ENCODE results near the gene ARL3. TPM values are rescaled to one million over a fixed set of nuclear protein-coding genes. Genes with fewer than 3 reads are reported as not detected.
"Not testable (repeated sequence)": the region's sequence is repeated elsewhere in the genome, so short reads cannot be mapped to it uniquely, and the experiment has no call there.

The ARL3 gene, protein sequence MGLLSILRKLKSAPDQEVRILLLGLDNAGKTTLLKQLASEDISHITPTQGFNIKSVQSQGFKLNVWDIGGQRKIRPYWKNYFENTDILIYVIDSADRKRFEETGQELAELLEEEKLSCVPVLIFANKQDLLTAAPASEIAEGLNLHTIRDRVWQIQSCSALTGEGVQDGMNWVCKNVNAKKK
- polyA plus RNA-seq (ENCODE audit: insufficient read length) = 12.5 TPM

DNA sequence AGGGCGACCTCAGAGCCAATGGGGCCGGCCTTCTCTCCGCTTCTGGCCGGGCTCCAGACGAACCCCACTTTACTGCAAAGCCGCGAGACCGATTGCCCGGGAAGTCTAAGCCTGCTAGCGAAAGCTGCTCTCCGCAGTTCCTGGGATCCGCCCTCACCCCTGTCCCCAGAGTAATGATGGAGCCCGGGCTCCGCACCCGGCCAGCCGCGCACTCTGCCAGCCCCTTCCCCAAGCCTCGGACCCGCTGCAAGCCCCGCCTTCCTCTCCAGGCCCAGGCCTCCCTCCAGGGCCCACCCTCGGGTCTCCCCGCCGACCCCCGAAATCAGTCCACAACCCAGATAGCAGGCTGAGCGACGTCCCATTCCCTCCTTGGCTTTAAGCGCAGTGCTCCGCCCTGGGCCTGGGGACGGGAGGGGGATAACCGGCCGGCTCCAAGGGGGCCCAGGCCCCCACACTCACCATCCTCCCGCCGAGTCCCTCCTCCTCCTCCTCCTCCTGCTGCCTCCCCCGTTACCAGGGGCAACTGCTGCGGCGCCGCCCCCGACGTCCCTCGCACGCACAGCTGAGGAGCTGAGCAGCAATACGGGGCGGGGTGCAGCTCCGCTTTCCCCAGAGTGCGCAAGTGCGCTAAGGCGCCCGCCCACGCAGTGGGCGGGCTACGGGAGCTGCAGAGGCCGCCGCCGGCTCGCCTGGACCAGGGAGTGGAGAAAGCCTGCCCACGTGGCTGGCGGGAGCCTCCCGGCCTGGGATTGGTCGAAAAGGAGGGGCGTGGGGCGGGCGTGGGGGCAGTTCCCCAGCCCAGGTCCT lies at the start of gene ARL3:
Gene ARL3 (minus strand): TSS at position 584 of the 807 bp plus-strand sequence. CDS start 122 bp downstream, at position 462.
- DNase-seq = peak; percentile 99

DNA sequence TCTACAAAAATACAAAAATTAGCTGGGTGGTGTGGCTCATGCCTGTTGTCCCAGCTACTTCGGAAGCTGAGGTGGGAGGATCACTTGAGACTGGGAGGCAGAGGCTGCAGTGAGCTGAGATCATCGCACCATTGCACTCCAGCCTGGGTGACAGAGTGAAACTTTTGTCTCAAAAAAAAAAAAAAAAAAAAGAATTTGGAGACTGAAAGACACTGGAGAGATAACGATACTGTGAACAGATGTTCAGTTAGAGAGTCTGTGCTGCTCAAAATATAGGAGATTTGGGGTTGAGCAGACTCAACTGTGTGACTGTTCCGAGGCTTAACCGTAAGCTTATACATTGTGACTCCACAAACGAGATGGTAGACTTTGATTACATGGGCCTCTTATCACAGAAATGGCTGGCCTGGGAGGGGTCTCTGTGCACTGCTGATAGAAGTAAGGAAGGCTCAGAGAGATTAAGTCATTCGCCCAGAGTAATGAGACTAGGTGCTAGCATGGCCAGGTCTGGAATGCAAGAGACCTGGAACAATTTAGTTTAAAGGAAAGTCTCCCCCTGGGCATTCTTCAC lies 48.9 kb upstream of the ARL3 start:
- DNase-seq = no peak

DNA sequence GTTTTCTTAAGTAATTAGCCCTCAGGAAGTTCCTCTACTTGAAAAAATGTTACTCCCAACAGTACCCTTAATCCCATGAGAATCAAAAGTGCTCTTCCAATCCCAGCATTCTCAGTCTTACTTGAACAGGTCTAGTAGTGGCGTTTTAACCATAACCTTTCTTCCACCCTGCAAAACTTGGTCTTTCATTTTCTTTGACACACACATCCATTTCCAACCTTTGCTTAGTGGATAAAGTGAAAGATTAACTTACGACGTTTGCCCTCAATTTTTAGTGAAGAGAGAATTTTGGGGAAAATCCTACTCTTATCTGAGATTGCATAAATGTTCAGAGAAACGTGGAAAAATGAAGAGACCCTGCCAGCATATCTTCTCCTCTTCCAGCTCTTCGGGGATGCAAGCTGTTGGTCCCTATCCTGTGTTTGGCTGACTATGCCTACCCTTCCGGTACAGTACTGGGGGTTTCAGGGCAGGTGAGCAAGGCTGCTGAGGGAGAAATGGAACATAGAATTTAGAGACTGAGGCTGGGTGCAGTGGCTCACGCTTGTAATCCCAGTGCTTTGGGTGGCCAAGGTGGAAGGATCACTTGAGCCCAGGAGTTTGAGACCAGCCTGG lies 48.3 kb upstream of the ARL3 start:
- DNase-seq = no peak

DNA sequence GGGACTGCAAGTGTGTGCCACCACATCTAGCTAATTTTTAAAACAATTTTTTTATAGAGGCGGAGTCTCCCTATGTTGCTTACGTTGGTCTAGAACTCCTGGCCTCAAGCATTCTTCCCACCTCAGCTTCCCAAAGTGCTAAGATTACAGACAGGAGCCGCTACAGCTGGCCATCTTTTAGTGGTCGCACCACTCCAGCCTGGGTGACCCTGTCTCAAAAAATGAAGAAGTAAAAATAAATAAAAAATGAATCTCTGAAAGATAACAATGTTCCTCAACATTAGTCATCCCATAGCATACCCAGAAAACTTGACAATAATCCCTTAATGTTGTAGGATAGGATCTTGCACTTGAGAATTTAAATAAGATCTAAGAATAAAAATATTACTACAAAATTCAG lies 47.8 kb upstream of the ARL3 start:
- DNase-seq = no peak

DNA sequence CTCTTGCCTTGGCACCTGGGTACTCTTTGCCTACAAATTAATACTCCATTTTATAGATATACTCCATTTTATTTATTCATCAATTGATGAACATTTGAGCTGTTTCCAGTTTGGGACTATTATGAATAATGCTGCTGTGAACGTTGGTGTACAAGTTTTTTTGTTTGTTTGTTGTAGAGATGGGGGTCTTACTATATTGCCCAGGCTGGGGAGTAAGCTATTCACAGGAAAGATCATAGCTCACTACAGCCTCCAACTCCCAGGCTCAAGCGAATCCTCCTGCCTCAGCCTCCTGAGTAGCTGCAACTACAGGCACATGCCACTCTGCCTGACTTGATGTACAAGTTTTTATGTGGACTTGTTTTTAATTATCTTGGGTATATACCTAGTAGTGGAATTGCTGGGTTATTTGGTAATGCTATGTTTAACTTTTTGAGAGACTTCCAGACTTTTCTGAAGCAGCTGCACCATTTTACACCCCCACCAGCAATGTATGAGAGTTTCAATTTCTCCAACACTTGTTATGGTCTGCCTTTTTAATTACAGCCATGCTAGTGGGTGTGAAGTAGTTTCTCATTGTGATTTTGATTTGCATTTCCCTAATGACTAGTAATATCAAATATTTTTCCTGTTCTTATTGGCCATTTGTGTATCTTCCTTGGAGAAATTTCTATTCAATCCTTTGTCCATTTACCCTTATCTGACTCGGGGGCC lies 45.5 kb upstream of the ARL3 start:
- DNase-seq = no peak

DNA sequence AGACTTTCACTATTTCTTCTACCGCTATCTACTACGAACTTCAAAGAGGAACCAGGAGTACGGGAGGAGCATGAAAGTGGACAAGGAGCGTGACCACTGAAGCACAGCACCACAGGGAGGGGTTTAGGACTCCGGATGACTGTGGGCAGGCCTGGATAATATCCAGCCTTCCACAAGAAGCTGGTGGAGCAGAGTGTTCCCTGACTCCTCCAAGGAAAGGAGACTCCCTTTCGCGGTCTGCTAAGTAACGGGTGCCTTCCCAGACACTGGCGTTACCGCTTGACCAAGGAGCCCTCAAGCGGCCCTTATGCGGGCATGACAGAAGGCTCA lies 44.7 kb upstream of the ARL3 start:
- DNase-seq = not testable (repeated sequence)

DNA sequence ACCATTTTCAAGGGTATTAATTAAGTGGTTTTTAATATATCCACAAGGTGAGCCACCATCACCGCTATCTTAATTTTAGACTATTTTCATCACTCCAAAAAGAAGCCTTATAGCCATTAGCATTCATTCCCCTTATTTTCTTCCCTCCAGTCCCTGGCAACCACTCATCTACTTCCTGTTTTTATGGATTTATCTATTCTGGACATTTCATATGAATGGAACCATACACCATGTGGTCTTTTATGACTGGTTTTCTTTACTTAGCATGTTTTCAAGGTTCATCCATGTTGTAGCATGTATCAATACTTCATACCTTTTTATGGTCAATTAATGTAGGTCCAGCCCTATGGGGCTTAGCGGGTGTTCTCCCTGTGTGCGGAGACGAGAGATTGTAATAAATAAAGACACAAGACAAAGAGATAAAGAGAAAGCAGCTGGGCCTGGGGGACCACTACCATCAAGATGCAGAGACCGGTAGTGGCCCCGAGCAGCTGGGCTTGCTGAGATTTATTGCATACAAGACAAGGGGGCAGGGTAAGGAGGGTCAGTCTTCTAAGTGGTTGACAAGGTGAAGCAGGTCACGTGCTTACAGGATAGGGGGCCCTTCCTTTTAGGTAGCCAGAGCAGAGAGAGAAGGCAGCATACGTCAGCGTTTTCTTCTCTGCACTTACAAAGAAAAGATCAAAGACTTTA lies 44.2 kb upstream of the ARL3 start:
- DNase-seq = no peak

DNA sequence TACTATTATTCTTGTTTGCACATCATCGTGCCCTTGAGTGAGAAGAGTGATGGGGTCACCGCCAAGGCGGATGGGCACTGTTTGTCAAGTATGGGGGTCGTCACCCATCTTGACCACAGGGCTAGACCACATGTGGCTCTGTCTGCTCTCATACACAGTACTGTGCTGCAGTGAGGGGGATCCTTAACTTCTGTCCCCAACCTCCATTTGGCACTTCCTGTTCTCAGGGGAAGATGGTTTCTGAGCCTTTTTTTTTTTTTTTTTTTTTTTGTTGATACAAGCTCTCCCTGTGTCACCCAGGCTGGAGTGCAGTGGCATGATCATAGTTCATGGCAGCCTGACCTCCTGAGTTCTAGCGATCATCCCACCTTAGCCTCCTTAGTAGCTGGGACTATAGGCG lies 43.1 kb upstream of the ARL3 start:
- DNase-seq = no peak

DNA sequence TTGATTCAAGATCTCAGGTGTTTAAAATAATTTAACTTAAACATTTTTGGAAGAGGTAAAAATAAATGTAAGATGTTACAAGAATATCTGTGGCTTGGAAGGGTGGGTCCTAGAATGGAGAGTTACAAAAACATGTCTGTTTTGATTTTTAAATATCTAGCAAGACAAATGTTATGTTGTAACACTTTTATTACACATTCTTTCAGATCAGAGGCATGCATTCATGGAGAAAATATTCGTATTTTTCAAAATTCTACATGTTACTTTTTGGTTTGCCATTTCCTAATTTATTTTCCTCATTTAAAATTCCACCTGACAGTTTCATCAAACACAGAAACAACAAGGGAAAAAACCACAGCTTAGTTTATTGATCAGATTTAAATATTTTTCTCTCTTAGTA lies 39.5 kb upstream of the ARL3 start:
- no peak for DNase-seq

DNA sequence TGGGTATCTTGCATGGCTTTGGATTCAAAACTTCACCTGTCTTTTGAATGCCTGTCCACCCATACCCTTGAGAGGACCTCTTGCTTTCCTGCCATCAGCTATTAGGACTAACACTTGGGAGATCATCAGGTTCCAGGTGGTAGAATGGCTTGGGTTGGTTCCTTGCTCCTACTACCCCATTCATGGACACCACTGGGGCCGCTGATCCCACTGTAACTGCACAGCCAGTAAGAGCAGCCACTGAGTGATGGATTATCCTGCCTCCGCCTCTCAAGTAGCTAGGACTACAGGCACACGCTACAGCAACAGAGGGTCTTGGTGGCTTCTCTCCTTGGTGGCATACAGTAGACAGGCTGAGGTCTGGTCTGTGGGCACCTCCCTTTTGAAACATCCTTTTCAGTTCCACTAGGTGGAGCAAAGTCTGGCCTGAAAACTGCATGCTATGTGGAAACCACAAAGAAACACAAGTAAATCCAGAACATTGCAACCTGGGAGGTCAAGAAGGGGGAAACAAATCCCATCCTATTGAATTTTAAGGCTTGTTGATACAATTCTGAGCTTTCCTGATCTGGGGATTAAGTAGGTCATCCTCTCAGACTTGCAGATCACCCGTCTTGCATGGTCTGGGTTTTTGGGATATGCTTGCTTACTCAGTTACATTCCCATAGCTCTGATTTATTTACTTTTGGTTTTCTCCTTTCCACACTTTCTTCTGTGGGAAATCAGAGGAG lies 38.9 kb upstream of the ARL3 start:
- peak; percentile 56 for DNase-seq

DNA sequence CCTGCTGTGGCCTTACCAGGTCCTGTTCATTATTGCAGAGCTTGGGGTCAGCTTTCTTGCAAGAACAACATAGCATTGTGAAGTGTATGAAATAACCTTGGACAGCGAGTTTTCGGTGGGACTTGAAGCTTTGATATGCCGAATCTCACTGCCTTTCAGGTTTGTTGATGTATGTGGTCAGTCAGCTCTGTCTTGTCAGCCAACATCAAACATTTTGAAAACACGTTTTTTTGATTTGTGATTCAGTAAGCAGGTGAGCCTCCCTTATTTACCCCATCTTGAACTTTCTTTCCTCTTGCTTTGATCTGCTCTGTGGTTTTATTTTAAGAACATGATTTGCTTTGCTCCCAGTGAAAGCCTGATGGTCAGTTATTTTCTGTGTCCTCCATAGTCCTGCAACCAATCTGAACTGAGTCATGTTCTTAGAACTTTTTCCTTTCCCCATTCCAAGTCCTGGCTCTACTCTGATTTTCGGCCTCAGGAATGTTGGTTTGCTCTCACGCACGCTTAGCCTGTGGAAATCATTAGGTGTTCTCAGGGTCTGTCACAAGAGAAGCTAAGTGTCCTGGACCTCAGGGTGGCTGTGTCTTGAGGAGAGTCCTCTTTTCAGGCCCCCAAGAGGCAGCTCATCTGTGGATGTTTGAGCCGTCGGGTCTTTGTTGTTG lies 38.2 kb upstream of the ARL3 start:
- peak; percentile 71 for DNase-seq

DNA sequence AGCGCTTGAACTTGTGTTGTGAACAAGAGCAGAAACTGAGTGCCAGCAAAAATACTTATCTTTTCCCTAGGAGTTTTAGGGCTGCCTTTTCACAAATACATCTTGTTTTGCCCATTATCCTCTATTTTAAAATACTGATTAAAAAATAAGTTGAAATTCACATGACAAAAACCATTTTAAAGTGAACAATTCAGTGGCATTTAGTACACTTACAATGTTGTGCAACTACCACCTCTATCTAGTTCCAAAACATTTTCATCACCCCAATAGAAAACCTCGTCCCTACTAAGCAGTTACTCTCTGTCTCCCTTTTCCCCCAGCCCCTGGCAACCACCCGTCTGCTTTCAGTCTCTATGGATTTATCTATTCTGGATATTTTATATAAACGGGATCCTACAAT lies 31.0 kb upstream of the ARL3 start:
- DNase-seq = no peak

DNA sequence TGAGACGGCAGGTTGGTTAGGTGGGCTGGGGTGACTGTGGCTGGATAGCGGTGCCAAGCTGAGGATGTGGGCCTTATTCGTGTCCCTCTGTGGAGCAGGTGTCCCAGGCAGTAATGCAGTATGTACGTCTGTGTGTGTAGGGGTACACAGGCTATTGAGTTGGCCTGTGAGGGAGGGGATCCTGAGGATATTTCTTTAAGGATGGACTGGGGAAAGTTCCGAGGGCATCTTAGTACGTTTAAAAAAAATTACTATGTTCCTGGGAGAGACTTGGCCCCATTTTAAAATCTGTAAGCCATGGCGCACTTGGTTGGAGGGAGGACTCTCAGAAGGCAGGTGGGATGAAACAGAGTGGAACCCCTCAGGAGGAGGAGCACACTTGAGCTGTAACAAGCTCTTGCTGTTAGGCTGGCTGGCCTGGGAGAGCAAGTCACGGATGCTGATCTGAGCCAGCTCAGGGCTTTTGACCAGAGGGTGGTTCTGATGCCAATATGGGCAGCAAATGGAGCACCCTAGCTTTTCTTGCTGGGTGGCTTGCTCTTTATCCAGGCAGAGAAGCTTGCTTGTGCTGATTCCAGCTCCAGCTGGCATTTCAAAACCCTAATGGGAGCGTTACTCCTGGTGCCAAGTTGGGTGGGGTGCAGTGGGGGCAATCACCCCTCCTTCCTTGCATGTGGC lies 30.3 kb upstream of the ARL3 start:
- no peak for DNase-seq

DNA sequence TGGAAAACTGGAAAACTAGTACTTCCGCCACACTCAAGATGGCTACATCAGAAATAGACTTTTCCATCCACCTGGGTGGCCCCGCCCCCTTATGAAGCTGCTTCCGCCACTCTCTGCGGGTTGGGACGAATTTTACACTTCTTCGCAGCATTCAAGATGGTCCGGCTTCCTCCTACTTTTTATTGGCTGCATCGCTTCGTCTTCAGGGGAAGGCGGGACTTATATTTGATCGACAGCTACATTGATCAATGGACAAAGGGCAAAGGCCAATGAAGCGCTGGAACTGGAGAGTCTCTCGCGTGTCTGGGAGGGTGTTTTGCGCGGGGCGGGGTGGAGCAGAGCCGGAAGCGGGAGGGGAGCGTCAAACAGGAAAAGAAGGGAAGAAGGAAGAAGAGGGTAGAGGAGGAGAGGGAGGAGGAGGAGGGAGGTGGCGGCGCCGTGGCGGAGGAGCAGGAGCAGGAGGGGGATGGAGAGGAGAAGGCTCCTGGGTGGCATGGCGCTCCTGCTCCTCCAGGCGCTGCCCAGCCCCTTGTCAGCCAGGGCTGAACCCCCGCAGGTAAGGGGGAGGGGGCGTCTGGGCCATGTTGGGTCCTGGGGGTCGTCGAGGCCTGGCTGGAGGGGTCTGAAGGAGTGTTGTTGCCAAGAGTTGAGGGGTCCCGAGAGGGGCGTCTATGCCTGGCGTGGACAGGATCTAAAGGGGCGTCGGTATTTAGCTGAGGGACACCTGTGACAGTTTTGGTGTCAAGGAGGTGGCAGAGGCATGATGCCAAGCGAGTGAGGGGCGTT lies 29.6 kb upstream of the ARL3 start, which contains the start of gene WBP1L:
Gene WBP1L (plus strand): TSS at position 361 of the 786 bp plus-strand sequence. CDS start 106 bp downstream, at position 467.
- peak; percentile 99 for DNase-seq

DNA sequence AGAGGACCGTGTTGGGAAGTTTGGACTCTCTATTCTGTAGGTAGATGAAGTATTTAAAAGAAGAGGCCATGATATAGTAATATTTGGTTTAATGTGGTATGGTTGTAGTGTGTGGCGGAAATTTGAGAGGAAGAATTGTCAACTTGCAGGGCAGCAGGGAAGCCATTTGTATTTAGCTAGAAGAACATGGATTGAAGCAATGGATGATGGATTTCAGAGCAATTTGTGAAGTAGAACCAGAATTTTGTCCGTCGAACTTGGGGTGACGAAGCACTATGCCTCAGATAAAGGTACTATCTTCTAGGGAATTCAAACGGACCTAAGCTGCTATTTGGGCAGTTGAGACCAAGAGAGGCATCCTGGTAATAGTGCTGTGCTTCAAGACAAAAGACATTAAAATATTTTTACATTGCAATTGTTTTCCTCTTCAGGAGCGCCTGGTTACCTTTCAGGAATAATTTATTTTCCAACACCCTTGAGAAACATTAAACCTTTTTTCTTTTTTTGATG lies 28.9 kb upstream of the ARL3 start:
- no peak for DNase-seq

DNA sequence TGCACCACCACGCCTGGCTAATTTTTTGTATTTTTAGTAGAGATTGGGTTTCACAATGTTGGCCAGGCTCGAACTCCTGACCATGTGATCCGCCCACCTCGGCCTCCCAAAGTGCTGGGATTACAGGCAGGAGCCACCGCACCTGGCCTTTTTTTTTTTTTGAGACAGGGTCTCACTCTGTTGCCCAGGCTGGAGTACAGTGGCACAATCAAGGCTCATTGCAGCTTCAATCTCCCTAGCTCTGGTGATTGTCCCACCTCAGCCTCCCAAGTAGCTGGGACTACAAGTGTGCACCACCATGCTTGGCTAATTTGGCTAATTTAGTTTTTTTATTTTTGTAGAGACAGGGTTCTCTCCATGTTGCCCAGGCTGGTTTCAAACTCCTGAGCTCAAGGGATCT lies 28.1 kb upstream of the ARL3 start:
- not testable (repeated sequence) for DNase-seq

DNA sequence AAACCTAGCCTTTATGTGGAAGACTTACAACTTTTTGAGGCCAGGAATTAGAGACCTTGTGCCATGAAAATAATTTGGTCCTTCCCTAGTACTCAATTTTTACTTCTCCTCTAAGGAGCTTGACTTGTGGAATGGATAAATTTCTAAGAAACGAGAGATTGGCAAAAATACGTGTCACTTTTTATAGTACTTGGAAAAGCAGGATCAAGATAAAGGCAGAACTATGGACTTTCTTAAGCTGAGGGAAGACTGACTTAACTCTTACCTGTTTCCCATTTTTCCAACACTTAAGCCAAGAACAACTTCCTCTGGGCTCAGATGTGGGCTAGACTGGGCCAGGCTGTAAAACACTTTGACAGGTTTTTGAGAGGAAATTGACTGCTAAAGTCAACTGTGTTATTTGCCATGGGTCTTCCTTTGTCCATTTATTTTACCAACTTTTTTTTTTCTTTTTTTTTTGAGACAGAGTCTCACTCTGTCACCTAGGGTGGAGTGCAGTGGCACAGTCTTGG lies 27.6 kb upstream of the ARL3 start:
- DNase-seq = peak; percentile 37

DNA sequence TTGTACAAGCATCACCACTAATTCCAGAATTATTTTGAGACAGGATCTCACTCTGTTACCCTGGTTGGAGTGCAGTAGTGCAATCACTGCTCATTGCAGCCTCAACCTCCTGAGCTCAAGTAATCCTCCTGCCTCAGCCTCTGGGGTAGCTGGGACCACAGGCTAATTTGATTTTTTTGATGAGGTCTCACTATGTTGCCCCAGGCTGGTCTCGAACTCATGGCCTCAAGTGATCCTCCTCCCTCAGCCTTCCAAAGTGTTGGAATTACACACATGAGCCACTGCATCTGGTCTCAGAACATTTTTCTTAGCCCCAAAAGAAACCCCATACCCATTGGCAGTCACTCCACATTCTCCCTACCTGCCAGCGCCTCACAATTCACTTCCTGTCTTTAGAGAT lies 26.0 kb upstream of the ARL3 start:
- no peak for DNase-seq

DNA sequence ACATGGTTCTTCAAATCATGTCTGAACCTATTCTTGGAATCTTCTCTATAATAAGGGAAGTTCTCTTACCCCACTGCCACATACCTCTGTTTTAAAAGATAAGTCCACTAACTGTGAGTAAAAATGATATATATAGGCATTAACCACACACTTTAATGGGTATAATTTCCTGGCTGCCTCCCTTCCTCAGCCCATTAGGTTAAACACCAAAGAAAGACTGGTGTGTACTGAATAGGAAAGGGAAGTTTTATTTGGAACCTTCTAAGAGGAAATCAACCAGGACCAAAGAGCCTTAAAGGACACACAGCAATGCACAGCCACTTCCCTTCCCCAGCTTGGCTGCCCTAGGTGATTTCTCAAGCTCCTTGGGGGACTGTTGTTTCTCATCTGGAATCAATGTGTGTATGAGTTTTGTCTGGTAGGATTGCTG lies 24.5 kb upstream of the ARL3 start:
- no peak for DNase-seq

All from hindlimb muscle (tissue), 1 donor.